Left lung (tissue), 10 donors: ENCODE results near the gene DYNC2LI1. TPM values are rescaled to one million over a fixed set of nuclear protein-coding genes. Genes with fewer than 3 reads are reported as not detected.

ENCODE experiments used
- ATAC-seq: fragments of 200-7000 bp; cut with Tn5 transposase; one replicate; pipeline ENCODE4 v1.9.1; 2020; ENCODE audit warnings: moderate library complexity
- DNase-seq, 4 donors: peaks; one replicate each; pipeline ENCODE4 v3.0.0-alpha.2; 2013 to 2020
- H3K27ac ChIP-seq, 2 donors: fragments of 200-600 bp; sonication (generic) in 1 of 2; one replicate each; pipeline versions ENCODE4 v1.5.0 to v1.8.0; 2020 to 2021
- H3K27me3 ChIP-seq, 2 donors: fragments of 200-600 bp; sonication (generic) in 1 of 2; one replicate each; pipeline versions ENCODE4 v1.5.0 to v1.8.0; 2020 to 2021
- H3K36me3 ChIP-seq, 2 donors: fragments of 200-600 bp; sonication (generic) in 1 of 2; one replicate each; pipeline versions ENCODE4 v1.5.0 to v1.8.0; 2020 to 2021
- H3K4me1 ChIP-seq, 2 donors: fragments of 200-600 bp; one replicate each; pipeline ENCODE4 v1.8.0; 2021
- H3K4me3 ChIP-seq, 2 donors: fragments of 200-600 bp; sonication (generic) in 1 of 2; one replicate each; pipeline versions ENCODE4 v1.5.0 to v1.8.0; 2020 to 2021; ENCODE audit warnings: mild to moderate bottlenecking in 1 of 2
- H3K9me3 ChIP-seq, 2 donors: fragments of 200-600 bp; sonication (generic) in 1 of 2; one replicate each; pipeline versions ENCODE4 v1.5.0 to v1.8.0; 2020 to 2021
- CTCF ChIP-seq, 2 donors: fragments of 200-600 bp; sonication (generic) in 1 of 2; IDR thresholded peaks; one replicate each; pipeline versions ENCODE4 v1.5.0 to v1.8.0; 2021; ENCODE audit warnings: antibody characterized with exemption in 2 of 2
- intact Hi-C, 2 donors: fragments of 100-400 bp; cut with DNase I; formaldehyde crosslinking; loops; one replicate each; pipeline versions ENCODE4 v1.11.2 to v1.14.2; 2022
- polyA plus RNA-seq, 6 donors: library from polyadenylated mRNA; unstranded; fragments of 120-200 nt; gene quantifications; one replicate each; pipeline ENCODE4 v1.2.1, GENCODE V29; 2013; ENCODE audit not compliant: insufficient read length in 6 of 6
- total RNA-seq, 2 donors: library from RNA; stranded (reverse); fragmentation: NEBNext Ultra II Directional; extraction: Animal tissue kit (Norgen Biotek cat#: 25700); gene quantifications; one replicate each; pipeline ENCODE4 v1.2.1, GENCODE V29; 2021
- donor health status: DM: no; HTN: yes; CAD: no.
- donor health status: DM: no; HTN: no; CAD: no.

Gene DYNC2LI1
- total and polyA plus RNA-seq, 8 donors: 17.8 to 105 (median 87.9) TPM

DNA sequence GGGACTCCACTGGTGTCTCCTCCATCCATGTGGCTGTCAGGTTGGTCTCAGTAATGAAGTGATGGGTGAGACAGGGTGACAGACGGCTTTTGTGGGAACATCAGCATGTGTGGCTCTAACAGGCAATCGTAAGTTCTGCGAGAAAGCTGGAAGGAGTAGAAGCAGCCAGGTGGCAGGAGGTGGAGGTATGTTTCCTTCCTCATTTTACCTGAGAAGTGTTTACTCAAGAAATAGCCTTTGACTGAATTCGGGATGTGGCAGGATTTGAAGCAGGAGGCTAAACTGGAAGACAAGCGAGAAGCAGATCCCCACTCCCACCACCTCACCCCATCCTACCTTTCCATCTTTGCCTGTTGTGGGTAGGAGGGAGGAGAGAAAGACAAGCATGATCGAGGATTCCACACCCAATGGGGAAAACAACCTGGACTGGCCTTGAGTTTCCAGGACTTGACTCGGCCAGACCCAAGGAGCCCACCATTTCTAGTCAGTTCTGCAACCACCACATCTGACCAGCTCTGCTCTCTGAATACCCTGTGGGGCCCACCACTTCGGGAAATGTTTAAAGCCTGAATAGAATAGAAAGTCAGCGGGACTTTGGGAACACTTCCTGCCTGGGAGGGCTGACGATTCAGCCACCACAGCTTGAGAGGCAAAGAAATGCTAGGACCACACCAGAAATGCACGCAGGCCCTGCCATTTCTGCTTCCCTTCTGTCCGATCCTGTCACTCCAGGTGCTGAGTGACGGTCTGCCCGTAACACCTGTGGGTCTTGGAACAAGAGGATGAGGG, 66.1 kb downstream of the DYNC2LI1 start:
- H3K27ac ChIP-seq: no peak overlapping the region
- no peak for TF ChIP-seq CTCF (IDR thresholded peaks at IDR 0.05)
- intact Hi-C loops: no loop called here
- ATAC-seq: no peak
- H3K9me3 ChIP-seq: no peaks in the 10 kb centered on the region
- H3K27me3 ChIP-seq: peaks cover 0 to 6% of the 10 kb centered on the region in 2 donors
- no peaks in the 10 kb centered on the region for H3K4me1 ChIP-seq
- H3K4me3 ChIP-seq: no peak overlapping the region
- no peaks in the 10 kb centered on the region for H3K36me3 ChIP-seq
- DNase-seq: no peak

DNA sequence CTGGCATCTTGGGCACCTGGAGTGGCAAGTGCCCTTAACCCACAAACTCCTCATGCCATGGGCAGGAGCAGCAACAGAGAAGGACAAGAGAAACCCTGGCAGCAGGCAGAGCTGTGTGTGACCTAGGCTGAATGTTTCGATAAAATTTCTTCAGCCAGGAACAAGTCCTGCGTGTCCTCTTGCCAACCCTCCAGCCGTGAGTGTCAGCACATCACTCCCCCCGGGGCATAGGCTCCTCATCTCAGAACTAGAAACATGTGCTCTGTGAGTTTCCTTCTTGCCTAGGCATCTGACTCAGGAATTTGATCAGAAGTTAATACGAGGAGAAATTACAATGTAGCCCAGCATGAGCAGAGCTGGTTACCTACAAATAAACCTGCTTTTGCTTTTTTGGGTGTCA, 67.1 kb downstream of the DYNC2LI1 start:
- Histone ChIP-seq H3K4me3 (no peak overlapping the region), H3K36me3 (no peaks in the 10 kb centered on the region), H3K27me3 (peaks cover 0 to 6% of the 10 kb centered on the region in 2 donors), H3K27ac (no peak overlapping the region), H3K9me3 (no peaks in the 10 kb centered on the region), H3K4me1 (no peaks in the 10 kb centered on the region)
- intact Hi-C loops: no loop called here
- no peak for TF ChIP-seq CTCF (IDR thresholded peaks at IDR 0.05)
- ATAC-seq (no peak), DNase-seq (no peak)

DNA sequence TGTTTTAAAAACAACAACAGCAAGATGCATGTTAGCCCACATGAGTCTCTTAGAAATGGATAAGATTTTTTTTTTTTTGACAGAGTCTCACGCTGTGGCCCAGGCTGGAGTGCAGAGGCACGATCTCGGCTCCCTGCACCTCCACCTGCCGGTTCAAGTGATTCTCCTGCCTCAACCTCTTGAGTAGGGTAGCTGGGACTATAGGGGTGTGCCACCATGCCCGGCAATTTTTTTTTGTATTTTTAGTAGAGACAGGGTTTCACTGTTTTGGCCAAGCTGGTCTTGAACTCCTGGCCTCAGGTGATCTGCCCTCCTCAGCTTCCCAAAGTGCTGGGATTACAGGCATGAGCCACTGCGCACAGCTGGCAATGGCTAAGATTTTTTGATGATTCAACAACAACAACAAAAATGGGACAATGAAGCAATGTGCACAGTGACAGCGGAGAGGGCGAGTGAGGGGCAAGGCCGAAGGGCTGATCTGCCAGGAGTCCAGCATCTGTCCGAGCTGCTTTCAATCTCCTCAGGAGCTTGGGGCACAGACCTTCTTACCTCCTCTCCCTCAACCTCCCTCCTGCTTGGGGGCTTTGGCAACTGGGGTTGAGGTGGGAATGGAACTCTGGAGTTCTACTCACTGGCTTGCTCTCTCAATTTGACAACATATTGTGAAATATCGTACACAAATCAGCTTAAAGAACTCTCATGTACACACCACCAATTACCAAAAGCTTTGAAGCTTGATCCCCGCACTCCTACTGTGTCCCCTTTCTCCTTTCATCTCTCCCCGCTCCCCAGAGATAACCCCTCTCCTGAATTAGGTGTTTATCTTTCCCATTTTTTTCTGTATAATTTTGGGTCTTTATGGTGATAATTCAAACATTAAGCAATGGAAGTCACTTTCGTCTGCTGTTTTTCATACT, 68.4 kb downstream of the DYNC2LI1 start:
- H3K4me1 ChIP-seq: no peaks in the 10 kb centered on the region
- no peak overlapping the region for H3K4me3 ChIP-seq
- H3K27me3 ChIP-seq: peaks cover 0 to 6% of the 10 kb centered on the region in 2 donors
- H3K9me3 ChIP-seq: no peaks in the 10 kb centered on the region
- TF ChIP-seq CTCF (IDR thresholded peaks at IDR 0.05): no peak
- DNase-seq (no peak), ATAC-seq (no peak)
- H3K36me3 ChIP-seq: no peaks in the 10 kb centered on the region
- intact Hi-C loops: no loop called here
- no peak overlapping the region for H3K27ac ChIP-seq

- no peak overlapping the region for H3K27ac ChIP-seq
- H3K4me3 ChIP-seq: no peak overlapping the region
- H3K27me3 ChIP-seq: peaks cover 0 to 6% of the 10 kb centered on the region in 2 donors
- ATAC-seq (no peak), DNase-seq (no peak)
- no peaks in the 10 kb centered on the region for H3K9me3 ChIP-seq
- no peak for TF ChIP-seq CTCF (IDR thresholded peaks at IDR 0.05)
- H3K36me3 ChIP-seq: no peaks in the 10 kb centered on the region
- intact Hi-C loops: no loop called here
- no peaks in the 10 kb centered on the region for H3K4me1 ChIP-seq
Observed at GRCh38 chr2:43842866-43843226, 69.0 kb downstream of the DYNC2LI1 start.

DNA sequence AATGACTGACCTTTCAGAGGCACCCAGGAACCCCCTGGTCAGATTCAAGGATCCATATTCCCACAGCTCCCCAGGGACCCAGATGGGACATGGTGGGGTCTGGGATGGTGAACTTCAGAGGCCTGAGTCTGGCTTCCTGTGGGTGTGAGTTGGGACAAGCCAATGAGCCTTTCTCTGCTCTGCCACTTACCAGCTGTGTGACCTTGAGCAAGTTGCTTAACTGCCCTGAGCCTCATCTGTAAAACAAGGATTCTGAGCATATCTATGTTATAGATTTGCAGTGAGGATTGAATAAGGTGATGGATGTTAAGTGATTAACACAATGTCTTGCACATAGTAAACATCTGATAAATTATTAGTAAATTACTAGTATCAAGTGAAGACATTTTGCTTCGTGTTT, 71.3 kb downstream of the DYNC2LI1 start:
- no peaks in the 10 kb centered on the region for H3K9me3 ChIP-seq
- intact Hi-C loops: no loop called here
- no peak for ATAC-seq
- DNase-seq: no peak
- no peaks in the 10 kb centered on the region for H3K4me1 ChIP-seq
- TF ChIP-seq CTCF (IDR thresholded peaks at IDR 0.05): no peak
- no peak overlapping the region for H3K27ac ChIP-seq
- no peaks in the 10 kb centered on the region for H3K36me3 ChIP-seq
- H3K27me3 ChIP-seq: no peaks in the 10 kb centered on the region
- no peak overlapping the region for H3K4me3 ChIP-seq
